Neutrophil (primary cell): ENCODE results near the gene FAM222A.

Source experiments
- H3K27ac ChIP-seq: fragments of 200-600 bp; sonication (generic); 2 replicates; pipeline ENCODE4 v1.5.1; 2016; ENCODE audit warnings: mild to moderate bottlenecking, moderate library complexity
- H3K27me3 ChIP-seq: fragments of 200-600 bp; sonication (generic); 2 replicates; pipeline ENCODE4 v1.6.0; 2016; ENCODE audit warnings: mild to moderate bottlenecking
- H3K36me3 ChIP-seq: fragments of 200-600 bp; sonication (generic); 2 replicates; pipeline ENCODE4 v1.5.1; 2017
- H3K4me1 ChIP-seq, 2 experiments: fragments of 200-600 bp in 1 of 2; sonication (generic) in 1 of 2; 1 replicate in 1 of 2; 2 replicates in 1 of 2; pipeline versions ENCODE4 v1.5.1 to v1.6.1; 2013 to 2016; ENCODE audit warnings: low read depth in 1 of 2, low read length in 1 of 2, mild to moderate bottlenecking in 1 of 2, moderate library complexity in 1 of 2; ENCODE audit not compliant: control insufficient read depth in 1 of 2, insufficient read depth in 1 of 2
- H3K4me3 ChIP-seq, 2 experiments: fragments of 200-600 bp in 1 of 2; sonication (generic) in 1 of 2; 1 replicate in 1 of 2; 2 replicates in 1 of 2; pipeline ENCODE4 v1.5.1; 2013 to 2016; ENCODE audit warnings: low read depth in 1 of 2, low read length in 1 of 2, mild to moderate bottlenecking in 1 of 2, moderate library complexity in 1 of 2
- H3K9me3 ChIP-seq: fragments of 200-600 bp; sonication (generic); 2 replicates; pipeline ENCODE4 v1.5.1; 2016
- CTCF ChIP-seq: fragments of 200-600 bp; sonication (generic); IDR thresholded peaks from 2 replicates; pipeline ENCODE4 v1.5.1; 2016; ENCODE audit warnings: antibody characterized with exemption

The FAM222A gene

GRCh38 chr12:109708939-109709338 is 4.7 kb upstream of the FAM222A start:
- TF ChIP-seq CTCF: no peak
- H3K9me3 ChIP-seq: no peaks in the 10 kb centered on the region
- peaks cover 0 to 6% of the 10 kb centered on the region in 2 experiments for H3K4me1 ChIP-seq
- H3K36me3 ChIP-seq: no peaks in the 10 kb centered on the region
- no peak overlapping the region for H3K27ac ChIP-seq
- H3K4me3 ChIP-seq: no peak overlapping the region
- peaks cover 50% of the 10 kb centered on the region for H3K27me3 ChIP-seq

- no peaks in the 10 kb centered on the region for H3K9me3 ChIP-seq
- H3K36me3 ChIP-seq: no peaks in the 10 kb centered on the region
- TF ChIP-seq CTCF: no peak
- peaks cover under 1 to 11% of the 10 kb centered on the region in 2 experiments for H3K4me1 ChIP-seq
- no peak overlapping the region for H3K4me3 ChIP-seq
- H3K27ac ChIP-seq: no peak overlapping the region
- peaks cover 56% of the 10 kb centered on the region for H3K27me3 ChIP-seq
Observed at GRCh38 chr12:109709401-109709991, 4.1 kb upstream of the FAM222A start.

GRCh38 chr12:109710205-109710746 is 3.3 kb upstream of the FAM222A start:
- Histone ChIP-seq H3K27me3 (peaks cover 60% of the 10 kb centered on the region), H3K36me3 (no peaks in the 10 kb centered on the region), H3K4me3 (no peak overlapping the region)

GRCh38 chr12:109710747-109711595 is 2.7 kb upstream of the FAM222A start:
- Histone ChIP-seq H3K4me1 (peaks cover 4 to 15% of the 10 kb centered on the region in 2 experiments), H3K9me3 (no peaks in the 10 kb centered on the region), H3K36me3 (no peaks in the 10 kb centered on the region), H3K27me3 (peaks cover 63% of the 10 kb centered on the region), H3K27ac (no peak overlapping the region), H3K4me3 (no peak overlapping the region)
- no peak for TF ChIP-seq CTCF

More at GRCh38 chr12:109710205-109710746, 3.3 kb upstream of the FAM222A start:
- TF ChIP-seq CTCF: no peak
- Histone ChIP-seq H3K4me1 (peaks cover 4 to 15% of the 10 kb centered on the region in 2 experiments), H3K9me3 (no peaks in the 10 kb centered on the region), H3K27ac (no peak overlapping the region)

- H3K36me3 ChIP-seq: no peaks in the 10 kb centered on the region
- no peak for TF ChIP-seq CTCF
- peaks cover 72% of the 10 kb centered on the region for H3K27me3 ChIP-seq
- no peak overlapping the region for H3K4me3 ChIP-seq
- H3K4me1 ChIP-seq: peaks cover 4 to 15% of the 10 kb centered on the region in 2 experiments
- no peaks in the 10 kb centered on the region for H3K9me3 ChIP-seq
- H3K27ac ChIP-seq: no peak overlapping the region
Observed at GRCh38 chr12:109711596-109712461, 1.8 kb upstream of the FAM222A start.
